Endothelial cell of umbilical vein (primary cell): ENCODE measurements around the gene CACNA2D3. TPM values are rescaled to one million over a fixed set of nuclear protein-coding genes. Genes with fewer than 3 reads are reported as not detected.

Source experiments
- BruUV-seq: library from RNA; stranded (reverse); fragments of 400-500 nt; replicated peaks from 2 replicates; lab custom pipeline; 2021; lab: Mats Ljungman, UMichigan
- CTCF ChIA-PET: fragments of 300-600, 350-600 bp; sonication (Branson Sonifier 250); formaldehyde crosslinking; loops from one replicate; lab custom pipeline; 2021; ENCODE audit warnings: antibody characterized with exemption, inconsistent platforms; lab: Charles Lee
- POLR2A ChIA-PET: fragments of 300-600, 350-600 bp; sonication (Branson Sonifier 250); formaldehyde crosslinking; loops from one replicate; lab custom pipeline; 2021; ENCODE audit warnings: antibody characterized with exemption, inconsistent platforms; lab: Charles Lee
- DNase-seq: peaks from one replicate; pipeline ENCODE4 v3.0.0-alpha.2; 2011; ENCODE audit warnings: low read depth, low spot score
- FAIRE-seq: peaks from 2 replicates; lab custom pipeline; 2011; peaks lifted over from hg19 to GRCh38; lab: Jason Lieb, UNC
- H2AFZ ChIP-seq: 2 replicates; pipeline ENCODE4 v1.6.0; 2012; ENCODE audit warnings: low read depth, low read length, control low read depth, inconsistent platforms
- H3K27ac ChIP-seq: 2 replicates; pipeline ENCODE4 v1.5.1; 2011; ENCODE audit warnings: low read depth, mild to moderate bottlenecking, control low read depth, low read length, moderate library complexity; ENCODE audit not compliant: insufficient read depth
- H3K27me3 ChIP-seq, 2 experiments: 2 replicates each; pipeline versions ENCODE4 v1.6.0 to v1.6.1; 2011; ENCODE audit warnings: low read length in 2 of 2, mixed read lengths in 1 of 2; ENCODE audit not compliant: control insufficient read depth in 2 of 2, insufficient read depth in 2 of 2
- H3K36me3 ChIP-seq, 2 experiments: 2 replicates in 1 of 2; 3 replicates in 1 of 2; pipeline ENCODE4 v1.5.1; 2011; ENCODE audit warnings: low read length in 2 of 2, mild to moderate bottlenecking in 1 of 2, moderate library complexity in 1 of 2; ENCODE audit not compliant: control insufficient read depth in 2 of 2, insufficient read depth in 2 of 2; ENCODE audit errors: extremely low read depth in 1 of 2
- H3K4me1 ChIP-seq: 3 replicates; pipeline ENCODE4 v1.5.1; 2011; ENCODE audit warnings: mild to moderate bottlenecking, low read length; ENCODE audit not compliant: control insufficient read depth, insufficient read depth; ENCODE audit errors: extremely low read depth
- H3K4me2 ChIP-seq: 2 replicates; pipeline ENCODE4 v1.6.1; 2011; ENCODE audit warnings: low read length, control low read depth, mixed read lengths; ENCODE audit not compliant: insufficient read depth
- H3K4me3 ChIP-seq, 3 experiments: fragments of 200-600 bp in 1 of 3; sonication (generic), shearing (Covaris generic) in 1 of 3; replicated peaks in 1 of 3; 2 replicates each; pipeline ENCODE4 v1.5.1; 2011 to 2016; ENCODE audit warnings: control low read depth in 3 of 3, low read length in 3 of 3, mild to moderate bottlenecking in 2 of 3, inconsistent platforms in 1 of 3, low read depth in 1 of 3, moderate library complexity in 1 of 3; ENCODE audit not compliant: insufficient read depth in 1 of 3
- H3K79me2 ChIP-seq: 2 replicates; pipeline ENCODE4 v1.6.0; 2012; ENCODE audit warnings: low read length, inconsistent platforms; ENCODE audit not compliant: control insufficient read depth, insufficient read depth
- H3K9ac ChIP-seq: replicated peaks from 2 replicates; pipeline ENCODE3; 2011; ENCODE audit warnings: low read length, control low read depth; ENCODE audit not compliant: insufficient read depth; ENCODE audit errors: extremely low read depth
- H3K9me1 ChIP-seq: replicated peaks from 3 replicates; pipeline ENCODE4 v1.6.0; 2011; ENCODE audit warnings: mild to moderate bottlenecking, low read length; ENCODE audit not compliant: control insufficient read depth, insufficient read depth; ENCODE audit errors: extremely low read depth
- H3K9me3 ChIP-seq: replicated peaks from 2 replicates; pipeline ENCODE4 v1.5.1; 2012; ENCODE audit warnings: low read length, inconsistent platforms; ENCODE audit not compliant: control insufficient read depth, insufficient read depth
- H4K20me1 ChIP-seq: replicated peaks from 2 replicates; pipeline ENCODE3; 2011; ENCODE audit warnings: mild to moderate bottlenecking, low read length; ENCODE audit not compliant: control insufficient read depth, insufficient read depth; ENCODE audit errors: extremely low read depth
- EZH2 ChIP-seq: IDR thresholded peaks from 2 replicates; pipeline ENCODE4 v1.6.1; 2012; ENCODE audit warnings: borderline replicate concordance, low read depth, mild to moderate bottlenecking, moderate library complexity, low read length, inconsistent platforms; ENCODE audit not compliant: severe bottlenecking
- FOS ChIP-seq: IDR thresholded peaks from 2 replicates; pipeline ENCODE4 v1.6.1; 2011; ENCODE audit warnings: mild to moderate bottlenecking, low read length, moderate library complexity, borderline replicate concordance; ENCODE audit not compliant: insufficient read depth
- GATA2 ChIP-seq: IDR thresholded peaks from 2 replicates; pipeline ENCODE4 v1.7.0; 2011; ENCODE audit warnings: low read depth, mild to moderate bottlenecking, moderate library complexity, mixed read lengths, low read length; ENCODE audit not compliant: insufficient read length, insufficient read depth
- JUN ChIP-seq: IDR thresholded peaks from 2 replicates; pipeline ENCODE4 v1.6.1; 2011; ENCODE audit warnings: borderline replicate concordance, low read depth; ENCODE audit not compliant: insufficient read length, insufficient read depth
- MYC ChIP-seq: IDR thresholded peaks from one replicate; pipeline ENCODE4 v1.6.1; 2011; ENCODE audit warnings: mild to moderate bottlenecking, low read depth, low read length
- POLR2A ChIP-seq: IDR thresholded peaks from 2 replicates; pipeline ENCODE4 v1.6.1; 2012; ENCODE audit warnings: low read depth, mild to moderate bottlenecking, control low read depth, low read length
- POLR2AphosphoS5 ChIP-seq: IDR thresholded peaks from 2 replicates; pipeline ENCODE4 v1.6.1; 2012; ENCODE audit warnings: low read depth, mild to moderate bottlenecking, control low read depth, low read length, moderate library complexity; ENCODE audit not compliant: insufficient read depth
- dilution Hi-C: fragments of 300-500 bp; cut with MboI; formaldehyde crosslinking; loops from one replicate; pipeline ENCODE4 v1.15.0; 2019; ENCODE audit warnings: low sequenced_read_pairs; ENCODE audit not compliant: extremely low pct_ligation_motif_present
- intact Hi-C: fragments of 100-400 bp; cut with micrococcal nuclease; formaldehyde crosslinking; loops from one replicate; pipeline ENCODE4 v1.10.0; 2022
- polyA plus RNA-seq, 4 experiments: library from polyadenylated mRNA; depleted of rRNA in 3 of 4; stranded (reverse) in 3 of 4; unstranded in 1 of 4; fragments of >200 nt; gene quantifications; 2 replicates each; pipeline versions ENCODE4 v1.2.1 to v1.2.3, GENCODE V29; 2011 to 2012; ENCODE audit warnings: missing spikeins in 1 of 4
- total RNA-seq: library from RNA; stranded (reverse); gene quantifications from 2 replicates; pipeline ENCODE4 v1.2.3, GENCODE V29; 2021
- TF ChIP-seq, protein P1 (sequence below): IDR thresholded peaks from 2 replicates; pipeline ENCODE4 v1.6.1; 2011; ENCODE audit not compliant: insufficient read depth, insufficient read length
- TF ChIP-seq, protein P2 (sequence below), 2 donors: IDR thresholded peaks; 1 replicate in 1 of 2; 2 replicates in 1 of 2; pipeline ENCODE4 v1.5.1; 2011; ENCODE audit warnings: low read length in 2 of 2, mild to moderate bottlenecking in 2 of 2, moderate library complexity in 2 of 2, control low read depth in 1 of 2, inconsistent platforms in 1 of 2, low read depth in 1 of 2; ENCODE audit not compliant: insufficient read depth in 1 of 2; ENCODE audit errors: extremely low read depth in 1 of 2

The CACNA2D3 gene
- total and polyA plus RNA-seq, 2 donors (not counting 3 experiments of a cell fraction or from before 2014, with no cell fraction given): not detected

DNA sequence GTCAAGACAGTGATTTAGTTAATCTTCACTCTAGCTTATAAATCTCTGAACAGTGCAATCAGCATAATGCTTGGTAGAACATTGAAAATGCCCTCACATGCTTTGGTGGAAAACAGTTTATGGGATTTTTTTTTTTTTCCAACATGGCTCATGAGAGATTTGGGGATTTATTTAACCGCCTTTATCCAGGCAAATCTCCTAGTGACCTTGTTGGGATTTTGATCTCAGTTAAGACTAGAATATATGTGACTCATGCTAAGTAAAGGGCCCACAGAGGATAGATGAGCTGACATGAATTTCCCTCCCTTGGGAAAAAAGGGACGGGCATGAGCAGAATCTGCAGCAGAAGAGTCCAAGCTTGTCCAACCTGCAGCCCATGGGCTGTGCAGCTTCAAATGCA lies 786.8 kb downstream of the CACNA2D3 start:
- intact Hi-C loops: no loop called here
- Histone ChIP-seq H3K9me3 (peaks cover 4% of the 10 kb centered on the region), H3K9me1 (no peaks in the 10 kb centered on the region), H4K20me1 (no peaks in the 10 kb centered on the region), H2AFZ (no peak overlapping the region), H3K9ac (no peak overlapping the region), H3K4me2 (no peak overlapping the region), H3K36me3 (no peaks in the 10 kb centered on the region), H3K27me3 (no peaks in the 10 kb centered on the region), H3K79me2 (no peaks in the 10 kb centered on the region), H3K4me1 (no peaks in the 10 kb centered on the region), H3K27ac (no peak overlapping the region), H3K4me3 (no peak overlapping the region)
- TF ChIP-seq POLR2AphosphoS5 (no peak), MYC (no peak), POLR2A (no peak), GATA2 (no peak), EZH2 (no peak), FOS (no peak), JUN (no peak)
- TF ChIP-seq, protein P1, sequence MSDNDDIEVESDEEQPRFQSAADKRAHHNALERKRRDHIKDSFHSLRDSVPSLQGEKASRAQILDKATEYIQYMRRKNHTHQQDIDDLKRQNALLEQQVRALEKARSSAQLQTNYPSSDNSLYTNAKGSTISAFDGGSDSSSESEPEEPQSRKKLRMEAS: no peak
- TF ChIP-seq, protein P2, sequence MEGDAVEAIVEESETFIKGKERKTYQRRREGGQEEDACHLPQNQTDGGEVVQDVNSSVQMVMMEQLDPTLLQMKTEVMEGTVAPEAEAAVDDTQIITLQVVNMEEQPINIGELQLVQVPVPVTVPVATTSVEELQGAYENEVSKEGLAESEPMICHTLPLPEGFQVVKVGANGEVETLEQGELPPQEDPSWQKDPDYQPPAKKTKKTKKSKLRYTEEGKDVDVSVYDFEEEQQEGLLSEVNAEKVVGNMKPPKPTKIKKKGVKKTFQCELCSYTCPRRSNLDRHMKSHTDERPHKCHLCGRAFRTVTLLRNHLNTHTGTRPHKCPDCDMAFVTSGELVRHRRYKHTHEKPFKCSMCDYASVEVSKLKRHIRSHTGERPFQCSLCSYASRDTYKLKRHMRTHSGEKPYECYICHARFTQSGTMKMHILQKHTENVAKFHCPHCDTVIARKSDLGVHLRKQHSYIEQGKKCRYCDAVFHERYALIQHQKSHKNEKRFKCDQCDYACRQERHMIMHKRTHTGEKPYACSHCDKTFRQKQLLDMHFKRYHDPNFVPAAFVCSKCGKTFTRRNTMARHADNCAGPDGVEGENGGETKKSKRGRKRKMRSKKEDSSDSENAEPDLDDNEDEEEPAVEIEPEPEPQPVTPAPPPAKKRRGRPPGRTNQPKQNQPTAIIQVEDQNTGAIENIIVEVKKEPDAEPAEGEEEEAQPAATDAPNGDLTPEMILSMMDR (IDR thresholded peaks at IDR 0.05; ENCODE audit: extremely low read depth in 1 of 2, insufficient read depth in 1 of 2, low read depth in 1 of 2, low read length in 2 of 2): no peak
- no TSS peak for BruUV-seq
- dilution Hi-C loops: no loop called here
- FAIRE-seq (no peak), DNase-seq (no peak)
- ChIA-PET CTCF (no interaction called here), POLR2A (no interaction called here)
